ENCODE results near the gene SNRNP35. TPM values are rescaled to one million over a fixed set of nuclear protein-coding genes. Genes with fewer than 3 reads are reported as not detected.
A peak's percentile ranks its signal among the peaks of the same experiment; 100 is the strongest.
"Not testable (repeated sequence)": the region's sequence is repeated elsewhere in the genome, so short reads cannot be mapped to it uniquely, and the experiment has no call there.

Gene SNRNP35, protein sequence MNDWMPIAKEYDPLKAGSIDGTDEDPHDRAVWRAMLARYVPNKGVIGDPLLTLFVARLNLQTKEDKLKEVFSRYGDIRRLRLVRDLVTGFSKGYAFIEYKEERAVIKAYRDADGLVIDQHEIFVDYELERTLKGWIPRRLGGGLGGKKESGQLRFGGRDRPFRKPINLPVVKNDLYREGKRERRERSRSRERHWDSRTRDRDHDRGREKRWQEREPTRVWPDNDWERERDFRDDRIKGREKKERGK
- total RNA-seq = 10.3 and 15.6 TPM in 2 replicates

DNA sequence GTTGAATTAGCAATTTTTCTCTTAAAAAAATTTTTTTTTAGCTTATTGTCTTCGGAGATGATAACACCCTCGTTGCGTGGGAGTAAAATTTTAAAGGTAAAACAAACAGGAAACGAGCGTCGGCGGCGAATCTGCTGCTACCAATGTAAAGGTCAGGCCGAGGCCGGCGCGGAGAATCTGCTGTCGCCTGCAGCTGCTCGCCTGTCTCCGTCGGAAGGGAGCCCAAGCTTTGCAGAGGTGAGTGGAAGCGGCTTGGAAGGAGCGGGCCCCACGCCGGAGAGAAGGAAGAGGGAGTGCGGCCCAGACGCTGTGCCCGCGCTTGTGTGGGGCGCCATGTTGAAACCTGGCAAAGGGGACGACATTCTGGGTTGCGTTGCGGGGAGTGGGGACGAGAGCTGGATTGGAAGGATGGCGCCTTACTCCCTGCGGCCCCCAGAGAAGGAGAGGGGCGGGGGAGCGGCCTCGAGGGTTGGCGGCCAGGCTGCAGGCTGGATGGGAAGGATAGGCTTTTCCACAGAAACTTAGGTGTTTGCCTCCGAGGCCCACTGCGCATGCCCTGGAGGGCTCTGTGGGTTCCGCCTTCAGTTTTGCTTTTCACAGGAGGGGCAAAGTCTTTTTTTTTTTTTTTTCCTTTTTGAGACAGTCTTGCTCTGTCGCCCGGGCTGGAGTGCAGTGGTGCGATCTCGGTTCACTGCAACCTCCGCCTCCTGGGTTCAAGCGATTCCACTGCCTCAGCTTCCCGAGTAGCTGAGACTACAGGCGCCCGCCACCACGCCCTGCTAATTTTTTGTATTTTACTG is at the start of gene SNRNP35:
Gene SNRNP35, plus strand, starts transcription at position 160 of the 800 bp plus-strand sequence. CDS start 7,402 bp downstream, outside the sequence.
- Histone ChIP-seq H3K36me3 (ENCODE audit: insufficient read depth, low read length) (peaks cover 3% of the 10 kb centered on the region), H4K20me1 (ENCODE audit: insufficient read depth, low read length) (no peaks in the 10 kb centered on the region), H3K27ac (ENCODE audit: low read depth, low read length) (peak within 1 kb of the TSS; percentile 97), H2AFZ (ENCODE audit: low read length) (peak within 1 kb of the TSS; percentile 99), H3K27me3 (ENCODE audit: insufficient read depth, low read length) (no peaks in the 10 kb centered on the region), H3K79me2 (ENCODE audit: insufficient read depth, low read length) (peaks cover 36% of the 10 kb centered on the region), H3K9me3 (ENCODE audit: low read depth, low read length) (no peaks in the 10 kb centered on the region), H3K4me3 (ENCODE audit: insufficient read depth, low read length) (peak within 1 kb of the TSS; percentile 99), H3K4me1 (ENCODE audit: insufficient read depth, low read length) (peaks cover 4% of the 10 kb centered on the region), H3K4me2 (ENCODE audit: insufficient read depth, low read length) (peak within 1 kb of the TSS; percentile 70)
- TF ChIP-seq CTCF (IDR thresholded peaks at IDR 0.05; ENCODE audit: extremely low read depth, low read depth, low read length) = no peak
- peak; percentile 94 for DNase-seq (ENCODE audit: insufficient read length, low spot score, missing footprints)

- not testable (repeated sequence) for H3K27me3 ChIP-seq (ENCODE audit: insufficient read depth, low read length); H4K20me1 ChIP-seq (ENCODE audit: insufficient read depth, low read length); DNase-seq (ENCODE audit: insufficient read length, low spot score, missing footprints); H3K27ac ChIP-seq (ENCODE audit: low read depth, low read length); H3K9me3 ChIP-seq (ENCODE audit: low read depth, low read length); H3K4me3 ChIP-seq (ENCODE audit: insufficient read depth, low read length); H2AFZ ChIP-seq (ENCODE audit: low read length); H3K4me2 ChIP-seq (ENCODE audit: insufficient read depth, low read length); H3K4me1 ChIP-seq (ENCODE audit: insufficient read depth, low read length)
- peaks cover 44% of the 10 kb centered on the region for H3K36me3 ChIP-seq (ENCODE audit: insufficient read depth, low read length)
- H3K79me2 ChIP-seq (ENCODE audit: insufficient read depth, low read length) = peaks cover 15% of the 10 kb centered on the region
Observed at GRCh38 chr12:123408619-123409018, 49.3 kb upstream of the SNRNP35 start.

- not testable (repeated sequence) for H3K79me2 ChIP-seq (ENCODE audit: insufficient read depth, low read length); H2AFZ ChIP-seq (ENCODE audit: low read length); H3K4me2 ChIP-seq (ENCODE audit: insufficient read depth, low read length); DNase-seq (ENCODE audit: insufficient read length, low spot score, missing footprints); H3K9me3 ChIP-seq (ENCODE audit: low read depth, low read length); H3K27me3 ChIP-seq (ENCODE audit: insufficient read depth, low read length); H3K4me1 ChIP-seq (ENCODE audit: insufficient read depth, low read length); H3K4me3 ChIP-seq (ENCODE audit: insufficient read depth, low read length); H3K27ac ChIP-seq (ENCODE audit: low read depth, low read length); H4K20me1 ChIP-seq (ENCODE audit: insufficient read depth, low read length)
- peaks cover 36% of the 10 kb centered on the region for H3K36me3 ChIP-seq (ENCODE audit: insufficient read depth, low read length)
Observed at GRCh38 chr12:123409284-123410040, 48.5 kb upstream of the SNRNP35 start.

- Histone ChIP-seq H3K9me3 (ENCODE audit: low read depth, low read length) (no peaks in the 10 kb centered on the region), H3K79me2 (ENCODE audit: insufficient read depth, low read length) (peaks cover 2% of the 10 kb centered on the region), H3K36me3 (ENCODE audit: insufficient read depth, low read length) (peaks cover 30% of the 10 kb centered on the region), H2AFZ (ENCODE audit: low read length) (no peak overlapping the region), H3K4me3 (ENCODE audit: insufficient read depth, low read length) (no peak overlapping the region), H3K27me3 (ENCODE audit: insufficient read depth, low read length) (no peaks in the 10 kb centered on the region), H3K27ac (ENCODE audit: low read depth, low read length) (no peak overlapping the region), H4K20me1 (ENCODE audit: insufficient read depth, low read length) (no peaks in the 10 kb centered on the region), H3K4me2 (ENCODE audit: insufficient read depth, low read length) (no peak overlapping the region), H3K4me1 (ENCODE audit: insufficient read depth, low read length) (no peaks in the 10 kb centered on the region)
- no peak for DNase-seq (ENCODE audit: insufficient read length, low spot score, missing footprints)
- no peak for TF ChIP-seq CTCF (IDR thresholded peaks at IDR 0.05; ENCODE audit: extremely low read depth, low read depth, low read length)
Observed at GRCh38 chr12:123410041-123410412, 47.9 kb upstream of the SNRNP35 start.
